ENCODE measurements around the gene DVL1. TPM values are rescaled to one million over a fixed set of nuclear protein-coding genes. Genes with fewer than 3 reads are reported as not detected.

Gene DVL1
- total and polyA plus RNA-seq, 2 of the 13 experiments (the other 11 are each of a cell fraction or from before 2014, with no cell fraction given), result 30.8 to 60.4 TPM

GRCh38 chr1:1365875-1366698 is 16.9 kb upstream of the DVL1 start:
- TF ChIP-seq ZNF564 (CRISPR knock-in tag; IDR thresholded peaks at IDR 0.05), result no peak
- H3K4me2 ChIP-seq (ENCODE audit: low read depth, low read length), result no peak overlapping the region
- intact Hi-C loops (cut with micrococcal nuclease; ENCODE audit: unreplicated experiment), result no loop called here
- H3K4me1 ChIP-seq (ENCODE audit: insufficient read depth, low read length), result peaks cover 15% of the 10 kb centered on the region
- CTCF ChIA-PET (ENCODE audit: low intra/inter-chr PET ratio, low total read pairs), result no interaction called here
- H3K9me3 ChIP-seq (ENCODE audit: low read length), result no peaks in the 10 kb centered on the region
- no peaks in the 10 kb centered on the region for H3K79me2 ChIP-seq (ENCODE audit: insufficient read depth, low read length)
- no peak overlapping the region for H3K9ac ChIP-seq (ENCODE audit: insufficient read depth, low read depth, low read length)
- H3K36me3 ChIP-seq (replicated peaks in 1 of 2; ENCODE audit: control insufficient read depth in 1 of 2, insufficient read depth in 2 of 2, low read length in 2 of 2), result no peaks in the 10 kb centered on the region
- 48% methylated on average over 10 of the region's 10 CpGs for WGBS (ENCODE audit: low lambda C conversion rate)
- POLR2A ChIA-PET, result no interaction called here
- H3K27me3 ChIP-seq (ENCODE audit: control insufficient read depth in 1 of 2, insufficient read depth in 2 of 2, low read length in 2 of 2), result no peaks in the 10 kb centered on the region
- H3K4me3 ChIP-seq (replicated peaks in 1 of 3; ENCODE audit: insufficient read depth in 1 of 3, low read depth in 2 of 3, low read length in 3 of 3), result no peak overlapping the region
- H4K20me1 ChIP-seq (ENCODE audit: insufficient read depth, low read length), result no peaks in the 10 kb centered on the region
- DNase-seq (ENCODE audit: low spot score) (no peak), FAIRE-seq (no peak), ATAC-seq (no peak)
- no peak overlapping the region for H2AFZ ChIP-seq (ENCODE audit: low read length)
- in situ Hi-C loops (cut with HindIII; ENCODE audit: extremely low pct_ligation_motif_present, low pct_unique_long_range_greater_than_20kb), result no loop called here
- no TSS peak for BruUV-seq (replicated peaks)
- H3K27ac ChIP-seq (ENCODE audit: extremely low read length, insufficient read depth, low read length), result no peak overlapping the region

DNA sequence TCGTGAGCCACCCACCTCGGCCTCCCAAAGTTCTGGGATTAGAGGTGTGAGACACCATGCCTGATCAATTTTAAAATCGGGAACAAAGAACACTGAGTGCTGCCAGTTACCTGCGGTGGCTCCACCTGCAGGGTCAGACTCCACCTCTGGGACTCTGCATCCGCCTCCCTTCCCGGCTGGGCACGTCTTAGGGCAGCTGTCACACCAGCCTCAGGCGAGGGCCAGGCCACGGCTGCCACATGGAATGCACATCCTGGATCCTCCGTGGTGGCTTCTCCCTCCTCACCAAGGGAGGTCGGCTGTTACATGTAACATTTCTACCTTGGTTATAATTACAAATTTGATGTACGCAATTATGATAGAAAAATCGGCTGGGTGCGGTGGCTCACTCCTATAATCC is 15.0 kb upstream of the DVL1 start:
- H4K20me1 ChIP-seq (ENCODE audit: insufficient read depth, low read length), result no peaks in the 10 kb centered on the region
- in situ Hi-C loops (cut with HindIII; ENCODE audit: extremely low pct_ligation_motif_present, low pct_unique_long_range_greater_than_20kb), result no loop called here
- ATAC-seq (no peak), FAIRE-seq (no peak), DNase-seq (ENCODE audit: low spot score) (no peak)
- POLR2A ChIA-PET, result interaction anchor here (1.7 kb wide), 1 partner anchor 11 kb away, joined by 5 read pairs; the partner anchor contains the start of gene AURKAIP1
- no peak for TF ChIP-seq ZNF746 (CRISPR knock-in tag; IDR thresholded peaks at IDR 0.05)
- TF ChIP-seq, protein P1, sequence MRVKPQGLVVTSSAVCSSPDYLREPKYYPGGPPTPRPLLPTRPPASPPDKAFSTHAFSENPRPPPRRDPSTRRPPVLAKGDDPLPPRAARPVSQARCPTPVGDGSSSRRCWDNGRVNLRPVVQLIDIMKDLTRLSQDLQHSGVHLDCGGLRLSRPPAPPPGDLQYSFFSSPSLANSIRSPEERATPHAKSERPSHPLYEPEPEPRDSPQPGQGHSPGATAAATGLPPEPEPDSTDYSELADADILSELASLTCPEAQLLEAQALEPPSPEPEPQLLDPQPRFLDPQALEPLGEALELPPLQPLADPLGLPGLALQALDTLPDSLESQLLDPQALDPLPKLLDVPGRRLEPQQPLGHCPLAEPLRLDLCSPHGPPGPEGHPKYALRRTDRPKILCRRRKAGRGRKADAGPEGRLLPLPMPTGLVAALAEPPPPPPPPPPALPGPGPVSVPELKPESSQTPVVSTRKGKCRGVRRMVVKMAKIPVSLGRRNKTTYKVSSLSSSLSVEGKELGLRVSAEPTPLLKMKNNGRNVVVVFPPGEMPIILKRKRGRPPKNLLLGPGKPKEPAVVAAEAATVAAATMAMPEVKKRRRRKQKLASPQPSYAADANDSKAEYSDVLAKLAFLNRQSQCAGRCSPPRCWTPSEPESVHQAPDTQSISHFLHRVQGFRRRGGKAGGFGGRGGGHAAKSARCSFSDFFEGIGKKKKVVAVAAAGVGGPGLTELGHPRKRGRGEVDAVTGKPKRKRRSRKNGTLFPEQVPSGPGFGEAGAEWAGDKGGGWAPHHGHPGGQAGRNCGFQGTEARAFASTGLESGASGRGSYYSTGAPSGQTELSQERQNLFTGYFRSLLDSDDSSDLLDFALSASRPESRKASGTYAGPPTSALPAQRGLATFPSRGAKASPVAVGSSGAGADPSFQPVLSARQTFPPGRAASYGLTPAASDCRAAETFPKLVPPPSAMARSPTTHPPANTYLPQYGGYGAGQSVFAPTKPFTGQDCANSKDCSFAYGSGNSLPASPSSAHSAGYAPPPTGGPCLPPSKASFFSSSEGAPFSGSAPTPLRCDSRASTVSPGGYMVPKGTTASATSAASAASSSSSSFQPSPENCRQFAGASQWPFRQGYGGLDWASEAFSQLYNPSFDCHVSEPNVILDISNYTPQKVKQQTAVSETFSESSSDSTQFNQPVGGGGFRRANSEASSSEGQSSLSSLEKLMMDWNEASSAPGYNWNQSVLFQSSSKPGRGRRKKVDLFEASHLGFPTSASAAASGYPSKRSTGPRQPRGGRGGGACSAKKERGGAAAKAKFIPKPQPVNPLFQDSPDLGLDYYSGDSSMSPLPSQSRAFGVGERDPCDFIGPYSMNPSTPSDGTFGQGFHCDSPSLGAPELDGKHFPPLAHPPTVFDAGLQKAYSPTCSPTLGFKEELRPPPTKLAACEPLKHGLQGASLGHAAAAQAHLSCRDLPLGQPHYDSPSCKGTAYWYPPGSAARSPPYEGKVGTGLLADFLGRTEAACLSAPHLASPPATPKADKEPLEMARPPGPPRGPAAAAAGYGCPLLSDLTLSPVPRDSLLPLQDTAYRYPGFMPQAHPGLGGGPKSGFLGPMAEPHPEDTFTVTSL (CRISPR knock-in tag; IDR thresholded peaks at IDR 0.05; ENCODE audit: borderline replicate concordance), result no peak
- no peak for TF ChIP-seq HDAC6 (IDR thresholded peaks at IDR 0.05; ENCODE audit: low read depth, low read length)
- no peak for TF ChIP-seq ZKSCAN5 (CRISPR knock-in tag; IDR thresholded peaks at IDR 0.05)
- TF ChIP-seq HNRNPLL (IDR thresholded peaks at IDR 0.05; ENCODE audit: low read depth, low read length, poor library complexity, severe bottlenecking), result no peak
- TF ChIP-seq ADNP (CRISPR knock-in tag; IDR thresholded peaks at IDR 0.05), result no peak
- TF ChIP-seq GATAD1 (CRISPR knock-in tag; IDR thresholded peaks at IDR 0.05), result no peak
- TF ChIP-seq ZNF317 (CRISPR knock-in tag; IDR thresholded peaks at IDR 0.05), result no peak
- H3K79me2 ChIP-seq (ENCODE audit: insufficient read depth, low read length), result no peaks in the 10 kb centered on the region
- H3K4me2 ChIP-seq (ENCODE audit: low read depth, low read length), result no peak overlapping the region
- no peaks in the 10 kb centered on the region for H3K9me3 ChIP-seq (ENCODE audit: low read length)
- CTCF ChIA-PET (ENCODE audit: low intra/inter-chr PET ratio, low total read pairs), result no interaction called here
- H3K36me3 ChIP-seq (replicated peaks in 1 of 2; ENCODE audit: control insufficient read depth in 1 of 2, insufficient read depth in 2 of 2, low read length in 2 of 2), result no peaks in the 10 kb centered on the region
- H3K27ac ChIP-seq (ENCODE audit: extremely low read length, insufficient read depth, low read length), result no peak overlapping the region
- BruUV-seq (replicated peaks), result no TSS peak
- H3K27me3 ChIP-seq (ENCODE audit: control insufficient read depth in 1 of 2, insufficient read depth in 2 of 2, low read length in 2 of 2), result no peaks in the 10 kb centered on the region
- no peak overlapping the region for H3K4me3 ChIP-seq (replicated peaks in 1 of 3; ENCODE audit: insufficient read depth in 1 of 3, low read depth in 2 of 3, low read length in 3 of 3)
- WGBS (ENCODE audit: low lambda C conversion rate), result 44% methylated on average over 11 of the region's 14 CpGs
- H2AFZ ChIP-seq (ENCODE audit: low read length), result no peak overlapping the region
- H3K4me1 ChIP-seq (ENCODE audit: insufficient read depth, low read length), result peaks cover 33% of the 10 kb centered on the region
- H3K9ac ChIP-seq (ENCODE audit: insufficient read depth, low read depth, low read length), result no peak overlapping the region
- intact Hi-C loops (cut with micrococcal nuclease; ENCODE audit: unreplicated experiment), result no loop called here

Data from HepG2 (cell line).